LNCaP clone FGC (cell line): ENCODE results near the gene SHISA7.
A peak's percentile ranks its signal among the peaks of the same experiment; 100 is the strongest.

Experiments used
- DNase-seq: peaks from one replicate; pipeline ENCODE4 v3.0.0-alpha.2; 2011; ENCODE audit warnings: low read depth
- H3K4me3 ChIP-seq: 2 replicates; pipeline ENCODE4 v1.5.1; 2011; ENCODE audit warnings: mild to moderate bottlenecking, low read depth, low read length, control low read depth
- TF ChIP-seq, protein P1 (sequence below): IDR thresholded peaks from 2 replicates; pipeline ENCODE4 v1.5.1; 2012; ENCODE audit warnings: mild to moderate bottlenecking; ENCODE audit not compliant: control insufficient read depth, insufficient read depth; ENCODE audit errors: extremely low read depth

SHISA7 gene

DNA sequence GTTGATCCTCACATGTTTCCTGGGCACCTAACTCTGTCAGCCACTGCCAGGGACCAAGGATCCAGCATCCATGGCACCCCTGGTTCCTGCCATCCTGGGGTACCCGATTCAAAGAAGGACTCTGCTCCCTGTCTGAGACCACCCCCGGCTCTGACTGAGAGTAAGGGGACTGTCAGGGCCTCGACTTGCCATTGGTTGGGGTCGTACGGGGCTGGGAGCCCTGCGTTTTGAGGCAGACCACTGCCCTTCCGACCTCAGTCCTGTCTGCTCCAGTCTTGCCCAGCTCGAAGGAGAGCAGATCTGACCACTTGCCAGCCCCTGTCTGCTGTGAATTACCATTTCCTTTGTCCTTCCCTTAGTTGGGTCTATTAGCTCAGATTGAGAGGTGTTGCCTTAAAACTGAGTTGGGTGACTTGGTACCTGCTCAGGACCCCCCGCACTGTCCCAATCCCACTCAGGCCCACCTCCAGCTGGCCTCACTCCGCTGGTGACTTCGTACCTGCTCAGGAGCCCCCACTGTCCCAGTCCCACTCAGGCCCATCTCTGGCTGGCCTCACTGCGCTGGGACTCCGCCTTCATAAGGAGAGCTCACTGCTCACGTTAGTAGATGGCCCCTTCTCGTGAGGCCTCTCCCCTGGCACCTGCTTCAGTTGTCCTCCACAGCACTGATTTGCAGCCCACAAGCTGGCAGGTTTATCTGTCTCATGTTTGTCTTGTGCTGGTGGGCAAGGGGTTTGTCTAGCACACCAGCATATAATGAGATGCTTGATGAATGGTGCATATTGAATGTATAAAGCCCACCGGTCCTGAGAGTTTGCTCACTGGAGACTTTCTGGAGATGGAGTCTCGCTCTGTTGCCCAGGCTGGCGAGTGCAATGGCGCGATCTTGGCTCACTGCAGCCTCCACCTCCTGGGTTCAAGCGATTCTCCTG is 53.4 kb downstream of the SHISA7 start:
- no peak for DNase-seq
- TF ChIP-seq, protein P1, sequence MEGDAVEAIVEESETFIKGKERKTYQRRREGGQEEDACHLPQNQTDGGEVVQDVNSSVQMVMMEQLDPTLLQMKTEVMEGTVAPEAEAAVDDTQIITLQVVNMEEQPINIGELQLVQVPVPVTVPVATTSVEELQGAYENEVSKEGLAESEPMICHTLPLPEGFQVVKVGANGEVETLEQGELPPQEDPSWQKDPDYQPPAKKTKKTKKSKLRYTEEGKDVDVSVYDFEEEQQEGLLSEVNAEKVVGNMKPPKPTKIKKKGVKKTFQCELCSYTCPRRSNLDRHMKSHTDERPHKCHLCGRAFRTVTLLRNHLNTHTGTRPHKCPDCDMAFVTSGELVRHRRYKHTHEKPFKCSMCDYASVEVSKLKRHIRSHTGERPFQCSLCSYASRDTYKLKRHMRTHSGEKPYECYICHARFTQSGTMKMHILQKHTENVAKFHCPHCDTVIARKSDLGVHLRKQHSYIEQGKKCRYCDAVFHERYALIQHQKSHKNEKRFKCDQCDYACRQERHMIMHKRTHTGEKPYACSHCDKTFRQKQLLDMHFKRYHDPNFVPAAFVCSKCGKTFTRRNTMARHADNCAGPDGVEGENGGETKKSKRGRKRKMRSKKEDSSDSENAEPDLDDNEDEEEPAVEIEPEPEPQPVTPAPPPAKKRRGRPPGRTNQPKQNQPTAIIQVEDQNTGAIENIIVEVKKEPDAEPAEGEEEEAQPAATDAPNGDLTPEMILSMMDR, result no peak
- H3K4me3 ChIP-seq, result no peak overlapping the region

DNA sequence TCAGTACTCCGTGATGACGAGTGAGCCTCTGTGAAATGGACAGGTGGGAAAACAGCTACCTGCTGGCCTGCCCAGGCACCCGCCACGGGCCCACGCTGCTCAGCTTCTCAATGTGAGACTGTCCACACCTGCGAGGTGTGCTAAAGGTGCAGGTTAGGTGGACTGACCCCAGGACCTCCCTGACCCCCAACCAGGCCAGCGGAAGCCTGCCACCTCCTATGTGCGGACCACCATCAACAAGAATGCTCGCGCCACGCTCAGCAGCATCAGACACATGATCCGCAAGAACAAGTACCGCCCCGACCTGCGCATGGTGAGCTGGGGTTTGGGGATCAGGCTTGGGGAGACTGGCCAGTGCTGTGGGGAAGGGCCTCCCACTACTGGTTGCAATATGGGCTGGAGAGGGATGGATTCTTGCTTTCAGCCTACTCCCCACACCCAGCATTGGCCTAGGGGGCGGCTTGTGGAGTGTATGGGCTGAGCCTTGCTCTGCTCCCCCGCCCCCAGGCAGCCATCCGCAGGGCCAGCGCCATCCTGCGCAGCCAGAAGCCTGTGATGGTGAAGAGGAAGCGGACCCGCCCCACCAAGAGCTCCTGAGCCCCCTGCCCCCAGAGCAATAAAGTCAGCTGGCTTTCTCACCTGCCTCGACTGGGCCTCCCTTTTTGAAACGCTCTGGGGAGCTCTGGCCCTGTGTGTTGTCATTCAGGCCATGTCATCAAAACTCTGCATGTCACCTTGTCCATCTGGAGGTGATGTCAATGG is 55.2 kb downstream of the SHISA7 start:
- DNase-seq, result no peak
- peak overlapping the region; percentile 89 for H3K4me3 ChIP-seq
- TF ChIP-seq, protein P1, result no peak

DNA sequence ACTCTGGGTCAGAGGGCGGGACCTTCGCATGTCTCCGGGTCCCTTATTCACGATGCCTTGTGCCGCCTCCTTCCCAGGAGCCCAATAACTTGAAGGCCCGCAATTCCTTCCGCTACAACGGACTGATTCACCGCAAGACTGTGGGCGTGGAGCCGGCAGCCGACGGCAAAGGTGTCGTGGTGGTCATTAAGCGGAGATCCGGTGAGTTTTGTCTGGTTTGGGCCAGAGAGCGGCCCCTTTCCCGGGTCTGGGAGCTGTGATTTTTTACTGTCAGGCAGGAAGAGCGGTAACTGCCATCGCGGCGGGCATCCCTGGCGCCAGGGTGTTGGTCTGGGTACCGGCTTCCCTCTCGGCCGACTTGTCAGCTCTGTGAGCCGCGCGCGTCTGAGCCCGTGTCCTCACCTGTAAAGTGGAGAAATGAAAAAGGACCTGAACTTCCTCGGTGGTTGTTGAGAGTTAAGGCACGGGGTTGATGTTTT is 56.6 kb downstream of the SHISA7 start:
- no peak for DNase-seq
- TF ChIP-seq, protein P1, result no peak
- H3K4me3 ChIP-seq, result peak overlapping the region; percentile 89

DNA sequence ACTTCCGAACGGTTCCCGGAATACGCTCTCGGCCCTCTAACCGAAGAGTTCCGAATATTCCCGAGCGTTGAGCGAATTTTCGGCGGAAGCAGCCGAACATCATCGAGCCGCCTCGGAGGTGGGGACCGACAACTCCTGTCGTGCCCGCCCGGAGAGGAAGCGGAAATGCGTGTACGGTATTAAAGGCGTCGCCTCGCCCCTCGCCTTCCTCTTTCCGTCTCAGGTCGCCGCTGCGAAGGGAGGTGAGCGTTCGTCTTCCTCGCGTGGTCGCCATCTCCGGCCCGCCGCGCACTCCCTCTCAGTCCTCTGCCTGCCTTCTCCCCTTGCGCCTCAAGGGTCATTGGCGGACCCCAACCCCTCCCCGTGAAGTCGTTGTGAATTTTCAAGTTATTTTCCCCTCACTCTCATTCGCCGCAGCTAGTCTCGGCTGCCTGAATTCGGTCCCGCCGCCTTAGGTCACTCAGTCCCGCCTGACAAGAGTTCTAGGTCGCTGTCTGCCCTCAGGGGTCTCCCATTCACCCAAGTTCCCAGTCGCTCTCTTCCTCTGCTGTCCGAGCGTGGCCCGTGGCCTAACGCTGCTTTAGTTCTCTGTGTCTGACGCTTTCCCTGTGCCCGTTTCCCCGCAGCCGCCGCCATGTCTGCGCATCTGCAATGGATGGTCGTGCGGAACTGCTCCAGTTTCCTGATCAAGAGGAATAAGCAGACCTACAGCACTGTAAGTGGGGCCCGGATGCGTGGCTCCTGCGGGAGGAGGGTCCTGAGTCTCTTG is 57.2 kb downstream of the SHISA7 start, which contains the start of gene RPL28:
Gene RPL28, plus strand, starts transcription at position 209 of the 769 bp plus-strand sequence. Its CDS starts 426 bp downstream, at position 635.
- H3K4me3 ChIP-seq, result peak within 1 kb of the TSS; percentile 89
- TF ChIP-seq, protein P1, result no peak
- DNase-seq, result peak; percentile 92

DNA sequence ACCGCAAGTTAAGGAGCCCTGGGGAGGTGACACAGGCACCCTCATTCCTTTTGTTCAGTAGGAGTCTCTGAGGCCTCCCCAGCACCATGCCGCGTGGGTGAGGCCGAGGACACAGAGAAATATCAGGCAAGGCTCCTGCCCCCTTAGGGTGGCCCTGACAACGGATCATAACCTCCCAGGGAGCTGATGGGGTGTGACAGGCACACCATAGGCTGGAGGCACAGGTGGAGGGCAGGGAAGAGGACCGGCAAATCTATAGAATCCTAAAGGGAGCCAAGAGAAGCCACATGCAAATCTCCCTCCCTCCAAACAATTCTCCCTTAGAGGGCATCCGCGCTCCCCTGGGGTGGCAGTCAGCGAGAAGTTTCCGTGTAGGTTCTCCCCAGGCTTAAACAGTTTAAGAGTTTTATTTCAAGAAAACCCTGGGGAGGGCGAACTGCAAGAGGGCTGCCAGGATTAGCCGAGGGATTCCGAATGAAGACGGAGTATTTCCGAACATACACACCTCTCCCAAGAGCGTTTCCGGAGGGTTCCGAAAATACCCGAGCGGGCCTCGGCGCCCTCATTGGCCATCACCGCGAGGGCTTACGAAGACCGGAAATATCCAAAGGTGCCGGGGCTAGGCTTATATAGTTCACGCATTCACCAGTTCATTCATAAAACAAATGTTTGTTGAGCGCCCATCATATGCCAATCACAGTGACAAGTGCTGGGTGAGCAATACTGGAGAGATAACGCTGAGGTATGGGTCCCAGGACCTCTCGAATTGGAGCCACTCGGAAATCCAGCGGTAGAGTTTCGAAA is 58.0 kb downstream of the SHISA7 start:
- TF ChIP-seq, protein P1, result no peak
- peak overlapping the region; percentile 89 for H3K4me3 ChIP-seq
- DNase-seq, result peak; percentile 82
